GM23338 (cell line): ENCODE results near the gene CA12. TPM values are rescaled to one million over a fixed set of nuclear protein-coding genes. Genes with fewer than 3 reads are reported as not detected.

ENCODE experiments used
- ATAC-seq: fragments of 200-7000 bp; cut with Tn5 transposase; 3 replicates; pipeline ENCODE4 v1.9.1; 2020
- DNase-seq: peaks from one replicate; pipeline ENCODE4 v3.0.0-alpha.2; 2015; ENCODE audit warnings: low spot score
- H2AFZ ChIP-seq: fragments of 200-600 bp; sonication (generic); 2 replicates; pipeline ENCODE4 v1.8.0; 2016; ENCODE audit warnings: antibody characterized with exemption, mild to moderate bottlenecking, moderate library complexity
- H3F3A ChIP-seq: fragments of 200-600 bp; sonication (generic); replicated peaks from 2 replicates; pipeline ENCODE4 v1.8.0; 2017; ENCODE audit warnings: antibody characterized with exemption, mixed run types, low read depth
- H3K27ac ChIP-seq: fragments of 200-600 bp; sonication (generic); 2 replicates; pipeline ENCODE4 v1.6.1; 2016; ENCODE audit warnings: low read depth
- H3K27me3 ChIP-seq: fragments of 200-600 bp; sonication (generic); 2 replicates; pipeline ENCODE4 v1.8.0; 2016; ENCODE audit warnings: mild to moderate bottlenecking, mixed run types, moderate library complexity; ENCODE audit not compliant: insufficient read depth
- H3K36me3 ChIP-seq: fragments of 200-600 bp; sonication (generic); 2 replicates; pipeline ENCODE4 v1.8.0; 2016; ENCODE audit warnings: mild to moderate bottlenecking; ENCODE audit not compliant: insufficient read depth
- H3K4me1 ChIP-seq: fragments of 200-600 bp; sonication (generic); 2 replicates; pipeline ENCODE4 v1.8.0; 2016; ENCODE audit warnings: mild to moderate bottlenecking, moderate library complexity; ENCODE audit not compliant: insufficient read depth
- H3K4me2 ChIP-seq: fragments of 200-600 bp; sonication (generic); 2 replicates; pipeline ENCODE4 v1.7.1; 2017; ENCODE audit warnings: mixed run types
- H3K4me3 ChIP-seq: fragments of 200-600 bp; sonication (generic); 2 replicates; pipeline ENCODE4 v1.6.1; 2016; ENCODE audit warnings: mixed run types
- H3K79me2 ChIP-seq: fragments of 200-600 bp; sonication (generic); replicated peaks from 2 replicates; pipeline ENCODE4 v1.8.0; 2017; ENCODE audit warnings: mild to moderate bottlenecking; ENCODE audit not compliant: insufficient read depth
- H3K9me2 ChIP-seq: fragments of 200-600 bp; sonication (generic); 2 replicates; pipeline ENCODE4 v1.8.0; 2017; ENCODE audit not compliant: insufficient read depth
- H4K20me1 ChIP-seq: fragments of 200-600 bp; sonication (generic); replicated peaks from 2 replicates; pipeline ENCODE4 v1.8.0; 2017; ENCODE audit warnings: mild to moderate bottlenecking; ENCODE audit not compliant: insufficient read depth
- H3K27ac Mint-ChIP-seq: 2 replicates; pipeline ENCODE4 v1.8.0; 2020; ENCODE audit warnings: inconsistent platforms, mild to moderate bottlenecking, moderate library complexity, mixed read lengths
- H3K27me3 Mint-ChIP-seq: 3 replicates; pipeline ENCODE4 v1.8.0; 2022; ENCODE audit warnings: low read depth, mild to moderate bottlenecking, moderate library complexity, mixed read lengths, inconsistent platforms; ENCODE audit not compliant: insufficient read depth, poor library complexity
- H3K36me3 Mint-ChIP-seq: 3 replicates; pipeline ENCODE4 v1.8.0; 2021; ENCODE audit warnings: low read depth, mild to moderate bottlenecking, inconsistent platforms, moderate library complexity, mixed read lengths
- H3K4me1 Mint-ChIP-seq: 3 replicates; pipeline ENCODE4 v1.8.0; 2020; ENCODE audit warnings: mild to moderate bottlenecking, inconsistent platforms, mixed read lengths
- H3K4me3 Mint-ChIP-seq: 3 replicates; pipeline ENCODE4 v1.8.0; 2021; ENCODE audit warnings: moderate library complexity, mild to moderate bottlenecking, inconsistent platforms, mixed read lengths
- H3K9me3 Mint-ChIP-seq: 3 replicates; pipeline ENCODE4 v1.8.0; 2020; ENCODE audit warnings: moderate library complexity, mild to moderate bottlenecking, inconsistent platforms, mixed read lengths
- CREB1 ChIP-seq: fragments of 250-450 bp; sonication (Bioruptor Pico); IDR thresholded peaks from 2 replicates; pipeline ENCODE4 v1.5.0; 2020; ENCODE audit warnings: low read depth, mild to moderate bottlenecking, moderate library complexity
- CTCF ChIP-seq, 2 experiments: fragments of 200-600 bp in 1 of 2; sonication (generic) in 1 of 2; conservative IDR thresholded peaks; 2 replicates each; pipeline versions ENCODE4 v1.5.1 to v1.6.1; 2016 to 2017; ENCODE audit warnings: antibody characterized with exemption in 2 of 2, low read depth in 2 of 2, mild to moderate bottlenecking in 2 of 2, moderate library complexity in 1 of 2
- ETS1 ChIP-seq: IDR thresholded peaks from 2 replicates; pipeline ENCODE4 v1.6.1; 2016; ENCODE audit warnings: antibody characterized with exemption
- EZH2 ChIP-seq: fragments of 200-600 bp; sonication (generic); IDR thresholded peaks from one replicate; pipeline ENCODE4 v1.8.0; 2017; ENCODE audit warnings: antibody characterized with exemption, mild to moderate bottlenecking, low read depth; ENCODE audit not compliant: unreplicated experiment
- EZH2phosphoT487 ChIP-seq: fragments of 200-600 bp; sonication (generic); IDR thresholded peaks from one replicate; pipeline ENCODE4 v1.8.1; 2018; ENCODE audit warnings: antibody characterized with exemption; ENCODE audit not compliant: unreplicated experiment
- JUNB ChIP-seq: IDR thresholded peaks from one replicate; pipeline ENCODE4 v1.6.1; 2016; ENCODE audit warnings: antibody characterized with exemption; ENCODE audit not compliant: unreplicated experiment
- NANOG ChIP-seq: IDR thresholded peaks from 2 replicates; pipeline ENCODE4 v1.6.1; 2016; ENCODE audit warnings: antibody characterized with exemption, borderline replicate concordance
- POLR2AphosphoS5 ChIP-seq: IDR thresholded peaks from 2 replicates; pipeline ENCODE4 v1.6.1; 2016; ENCODE audit warnings: antibody characterized with exemption, low read depth
- REST ChIP-seq: IDR thresholded peaks from one replicate; pipeline ENCODE4 v1.6.1; 2018; ENCODE audit warnings: antibody characterized with exemption; ENCODE audit not compliant: unreplicated experiment
- STAT1 ChIP-seq: IDR thresholded peaks from one replicate; pipeline ENCODE4 v1.6.1; 2016; ENCODE audit warnings: antibody characterized with exemption; ENCODE audit not compliant: unreplicated experiment
- ZNF114 ChIP-seq: fragments of 250-450 bp; sonication (Bioruptor Pico); IDR thresholded peaks from 2 replicates; pipeline ENCODE4 v1.5.0; 2020; ENCODE audit warnings: mild to moderate bottlenecking, moderate library complexity
- ZNF331 ChIP-seq: fragments of 250-450 bp; sonication (Bioruptor Pico); IDR thresholded peaks from 2 replicates; pipeline ENCODE4 v1.5.0; 2020; ENCODE audit warnings: low read depth, mild to moderate bottlenecking, moderate library complexity
- ZNF462 ChIP-seq: fragments of 250-450 bp; sonication (Bioruptor Pico); IDR thresholded peaks from 2 replicates; pipeline ENCODE4 v1.5.0; 2020; ENCODE audit warnings: mild to moderate bottlenecking, moderate library complexity
- polyA plus RNA-seq: library from polyadenylated mRNA; unstranded; fragments of >200 nt; fragmentation: Nextera tagmentation; extraction: Ambion mirVana; gene quantifications from 2 replicates; pipeline ENCODE4 v1.2.1, GENCODE V29; 2016
- total RNA-seq: library from RNA; depleted of rRNA; stranded (reverse); fragments of >200 nt; shearing (Covaris generic); gene quantifications from 2 replicates; pipeline ENCODE4 v1.2.3, GENCODE V29; 2014

Gene CA12
- total and polyA plus RNA-seq, 2 experiments from 2014 or later, result 2.9 to 5.2 TPM

- ATAC-seq, result no peak
- H3K9me3 Mint-ChIP-seq, result no peaks in the 10 kb centered on the region
- H3K4me1 Mint-ChIP-seq, result peaks cover 17% of the 10 kb centered on the region
- Histone ChIP-seq H3K79me2 (no peaks in the 10 kb centered on the region), H3K27me3 (no peaks in the 10 kb centered on the region), H4K20me1 (no peaks in the 10 kb centered on the region), H3K9me2 (no peaks in the 10 kb centered on the region), H3K36me3 (no peaks in the 10 kb centered on the region), H3K4me3 (no peak overlapping the region), H3K4me2 (no peak overlapping the region), H2AFZ (no peak overlapping the region), H3F3A (no peaks in the 10 kb centered on the region), H3K27ac (no peak overlapping the region), H3K4me1 (peaks cover 18% of the 10 kb centered on the region)
- TF ChIP-seq STAT1 (no peak), ZNF331 (CRISPR knock-in tag) (no peak), CREB1 (no peak), POLR2AphosphoS5 (no peak), ZNF462 (no peak), EZH2phosphoT487 (no peak), EZH2 (no peak), ETS1 (no peak), CTCF (conservative IDR thresholded peaks at IDR 0.05; ENCODE audit: low read depth in 2 of 2) (no peak), REST (no peak), JUNB (no peak), NANOG (no peak), ZNF114 (CRISPR knock-in tag) (no peak)
- no peak overlapping the region; the same call in 1 of the 2 replicates for H3K27ac Mint-ChIP-seq
- H3K27me3 Mint-ChIP-seq, result peaks cover 5% of the 10 kb centered on the region
- H3K36me3 Mint-ChIP-seq, result no peaks in the 10 kb centered on the region
- no peak overlapping the region for H3K4me3 Mint-ChIP-seq
- no peak for DNase-seq
These were observed 56.9 kb downstream of the CA12 start for GRCh38 chr15:63324770-63325169.
